Gastrocnemius medialis (tissue), 4 donors: ENCODE results near the gene GDI1.

Experiments
- POLR2A ChIP-seq, 2 donors: fragments of 450-650 bp; IDR thresholded peaks; one replicate each; pipeline ENCODE4 v1.6.1; 2017; ENCODE audit warnings: antibody characterized with exemption in 2 of 2, mild to moderate bottlenecking in 2 of 2, moderate library complexity in 2 of 2
- TF ChIP-seq, protein P1 (sequence below), 5 experiments: fragments of 450-650 bp in 3 of 5; fragments of 200-600 bp in 2 of 5; sonication (generic) in 2 of 5; IDR thresholded peaks in 4 of 5; conservative IDR thresholded peaks in 1 of 5; 1 replicate in 4 of 5; 2 replicates in 1 of 5; pipeline ENCODE4 v1.5.1; 2016 to 2019; ENCODE audit warnings: antibody characterized with exemption in 5 of 5, mild to moderate bottlenecking in 3 of 5, moderate library complexity in 3 of 5

DNA sequence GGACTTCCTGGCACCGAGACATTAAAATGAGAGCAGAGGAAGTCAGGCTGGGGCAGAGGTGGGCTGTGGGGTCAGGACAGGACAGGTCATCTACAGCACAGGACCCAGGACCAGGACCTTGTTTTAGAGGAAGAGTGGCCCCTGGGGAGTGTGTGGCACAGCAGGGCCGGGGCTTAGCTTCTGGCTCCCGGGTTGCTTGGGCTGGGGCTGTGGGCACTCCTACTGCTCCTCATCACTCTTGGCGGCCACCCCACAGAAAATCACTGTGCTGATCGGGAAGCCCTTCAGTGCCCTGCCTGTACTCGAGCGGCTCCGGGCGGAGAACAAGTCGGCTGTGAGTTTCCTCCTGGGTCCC lies 16.6 kb upstream of the GDI1 start:
- TF ChIP-seq, protein P1, sequence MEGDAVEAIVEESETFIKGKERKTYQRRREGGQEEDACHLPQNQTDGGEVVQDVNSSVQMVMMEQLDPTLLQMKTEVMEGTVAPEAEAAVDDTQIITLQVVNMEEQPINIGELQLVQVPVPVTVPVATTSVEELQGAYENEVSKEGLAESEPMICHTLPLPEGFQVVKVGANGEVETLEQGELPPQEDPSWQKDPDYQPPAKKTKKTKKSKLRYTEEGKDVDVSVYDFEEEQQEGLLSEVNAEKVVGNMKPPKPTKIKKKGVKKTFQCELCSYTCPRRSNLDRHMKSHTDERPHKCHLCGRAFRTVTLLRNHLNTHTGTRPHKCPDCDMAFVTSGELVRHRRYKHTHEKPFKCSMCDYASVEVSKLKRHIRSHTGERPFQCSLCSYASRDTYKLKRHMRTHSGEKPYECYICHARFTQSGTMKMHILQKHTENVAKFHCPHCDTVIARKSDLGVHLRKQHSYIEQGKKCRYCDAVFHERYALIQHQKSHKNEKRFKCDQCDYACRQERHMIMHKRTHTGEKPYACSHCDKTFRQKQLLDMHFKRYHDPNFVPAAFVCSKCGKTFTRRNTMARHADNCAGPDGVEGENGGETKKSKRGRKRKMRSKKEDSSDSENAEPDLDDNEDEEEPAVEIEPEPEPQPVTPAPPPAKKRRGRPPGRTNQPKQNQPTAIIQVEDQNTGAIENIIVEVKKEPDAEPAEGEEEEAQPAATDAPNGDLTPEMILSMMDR (IDR thresholded peaks at IDR 0.05 in 4 of 5, conservative IDR thresholded peaks at IDR 0.05 in 1 of 5), result no peak
- no peak for TF ChIP-seq POLR2A (IDR thresholded peaks at IDR 0.05)
